Anterior cingulate cortex (tissue), 58 donors: ENCODE measurements around the gene KIF25.
"Not testable (repeated sequence)": the region's sequence is repeated elsewhere in the genome, so short reads cannot be mapped to it uniquely, and the experiment has no call there.

ENCODE experiments used
- DNase-seq, 58 donors: peaks; one replicate each; lab custom pipeline; 2025; lab: John Stamatoyannopoulos, UW

The KIF25 gene

DNA sequence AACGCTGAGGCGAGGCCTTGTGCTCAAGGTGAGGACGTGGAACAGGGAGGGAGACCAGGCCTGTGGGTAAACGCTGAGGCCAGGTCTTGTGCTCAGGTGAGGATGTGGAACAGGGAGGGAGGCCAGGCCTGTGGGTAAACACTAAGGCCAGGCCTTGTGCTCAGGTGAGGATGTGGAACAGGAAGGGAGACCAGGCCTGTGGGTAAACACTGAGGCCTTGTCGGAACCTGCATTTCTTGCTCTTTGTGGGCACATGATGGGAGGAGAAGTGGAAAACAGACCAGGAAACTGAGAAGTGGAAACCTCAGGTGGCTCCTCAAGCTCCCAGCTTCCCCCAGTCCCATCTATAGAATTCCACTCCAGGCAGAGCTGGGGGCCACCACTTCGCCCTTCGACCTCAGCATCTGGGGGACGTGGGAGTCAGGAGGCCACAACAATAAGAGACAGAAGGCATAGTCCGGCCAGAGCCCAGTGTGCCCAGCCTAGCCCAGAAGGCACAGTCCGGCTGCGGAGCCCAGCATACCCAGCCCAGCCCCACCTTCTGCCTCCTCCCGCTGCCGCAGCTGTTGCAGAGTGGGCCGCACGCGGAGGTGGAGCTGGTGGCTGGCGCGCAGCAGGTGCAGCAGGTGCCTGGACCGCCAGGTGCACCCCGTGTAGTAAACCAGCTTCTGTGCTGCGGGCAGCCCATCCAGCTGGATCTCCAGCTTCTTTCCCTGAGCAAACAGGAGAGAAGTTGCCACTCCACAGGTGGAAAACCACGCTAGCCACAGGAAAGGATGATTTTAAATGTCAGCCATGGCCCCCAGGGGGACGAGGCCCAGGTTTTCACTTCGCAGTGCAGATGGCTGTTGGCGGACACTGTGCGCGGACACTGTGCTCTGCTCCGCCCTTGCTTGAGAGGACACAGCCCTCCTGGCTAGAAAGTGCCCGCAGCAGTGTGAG, 64.1 kb downstream of the KIF25 start:
- no peak for DNase-seq

DNA sequence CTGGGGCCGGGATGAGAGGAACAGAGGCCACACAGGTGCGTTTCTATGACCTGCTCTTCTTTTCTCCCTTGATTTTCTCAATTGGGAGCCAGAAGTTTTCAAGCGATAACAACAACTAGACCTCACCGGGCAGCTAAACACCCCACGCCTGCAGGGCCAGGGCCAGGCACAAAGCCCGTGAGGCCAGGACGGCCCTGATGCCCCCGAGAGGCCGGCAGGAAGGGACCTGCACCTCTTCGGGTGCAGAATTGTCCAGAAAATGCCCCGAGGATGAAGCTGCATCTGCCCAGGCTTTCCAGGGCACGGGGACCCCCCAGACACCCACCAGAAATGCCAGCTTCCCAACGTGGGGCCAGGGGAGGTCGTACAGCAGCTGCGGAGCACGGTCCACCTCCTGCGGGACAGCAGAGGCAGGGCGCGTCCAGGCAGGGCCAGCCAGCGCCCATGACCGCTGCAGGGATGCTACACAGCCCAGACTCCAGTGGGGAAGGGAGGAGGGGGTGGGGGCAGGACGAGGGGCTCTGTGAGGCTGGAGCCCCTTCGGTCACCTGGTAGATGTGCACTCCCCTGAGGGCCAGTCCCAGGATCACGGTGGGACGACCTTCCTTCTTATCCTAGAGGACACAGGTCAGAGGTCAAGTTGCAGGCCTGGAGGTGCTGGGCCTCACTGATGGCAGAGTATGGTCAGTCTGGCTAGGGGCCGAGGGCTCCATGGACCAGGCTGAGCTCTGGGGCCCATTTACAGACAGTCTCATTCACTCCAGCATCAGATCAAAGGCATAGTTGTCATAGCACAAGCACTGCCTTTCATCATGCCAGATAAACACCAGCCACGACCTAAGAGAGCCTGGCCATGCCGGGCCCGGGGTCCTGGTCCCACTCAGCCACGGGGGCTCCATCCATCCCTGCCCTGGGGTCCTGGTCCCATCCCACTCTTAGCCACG, 65.1 kb downstream of the KIF25 start:
- no peak for DNase-seq

DNA sequence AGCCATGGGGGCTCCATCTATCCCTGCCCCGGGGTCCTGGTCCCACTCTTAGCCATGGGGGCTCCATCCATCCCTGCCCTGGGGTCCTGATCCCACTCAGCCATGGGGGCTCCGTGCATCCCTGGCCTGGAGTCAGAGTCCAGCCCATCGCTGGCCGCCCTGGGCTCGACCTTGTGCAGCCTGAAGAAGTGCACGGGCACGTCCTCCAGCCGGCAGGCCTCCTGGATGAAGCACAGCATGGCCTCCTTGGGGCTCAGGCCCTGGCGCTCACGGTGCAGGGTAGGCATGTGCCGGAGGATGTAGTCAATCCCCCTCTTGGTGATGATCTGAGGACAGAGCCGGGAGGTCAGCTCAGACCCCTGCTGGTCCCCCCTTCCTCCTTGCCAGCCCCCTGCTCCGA, 66.0 kb downstream of the KIF25 start:
- DNase-seq: no peak

DNA sequence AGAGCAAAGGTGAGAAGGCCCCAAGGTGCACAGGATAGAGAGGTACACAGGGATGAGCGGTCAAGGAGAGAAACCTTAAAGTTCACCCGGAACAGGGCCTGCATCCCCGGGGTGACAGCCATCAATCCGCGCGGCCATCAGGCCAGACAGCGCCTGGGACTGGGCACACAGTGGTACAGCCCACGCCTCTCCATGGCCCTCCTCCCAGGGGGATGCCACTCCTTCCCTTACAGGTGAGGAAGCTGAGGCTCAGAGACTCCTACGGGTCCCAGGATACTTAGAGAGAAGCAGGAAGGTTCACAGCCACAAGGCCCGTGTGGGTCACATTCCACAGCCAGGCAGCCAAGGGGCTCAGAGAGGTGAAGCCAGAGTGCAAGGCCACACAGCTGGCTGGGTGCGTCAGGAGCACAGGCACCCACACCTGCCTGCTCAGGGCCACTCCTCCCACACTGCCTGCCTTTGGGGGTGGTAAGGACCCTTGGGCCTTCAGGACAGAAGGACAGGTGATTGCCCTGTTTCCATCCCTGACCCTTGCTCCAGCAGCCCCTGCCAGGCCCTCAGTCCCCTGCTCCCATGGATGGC, 66.8 kb downstream of the KIF25 start:
- DNase-seq: no peak

DNA sequence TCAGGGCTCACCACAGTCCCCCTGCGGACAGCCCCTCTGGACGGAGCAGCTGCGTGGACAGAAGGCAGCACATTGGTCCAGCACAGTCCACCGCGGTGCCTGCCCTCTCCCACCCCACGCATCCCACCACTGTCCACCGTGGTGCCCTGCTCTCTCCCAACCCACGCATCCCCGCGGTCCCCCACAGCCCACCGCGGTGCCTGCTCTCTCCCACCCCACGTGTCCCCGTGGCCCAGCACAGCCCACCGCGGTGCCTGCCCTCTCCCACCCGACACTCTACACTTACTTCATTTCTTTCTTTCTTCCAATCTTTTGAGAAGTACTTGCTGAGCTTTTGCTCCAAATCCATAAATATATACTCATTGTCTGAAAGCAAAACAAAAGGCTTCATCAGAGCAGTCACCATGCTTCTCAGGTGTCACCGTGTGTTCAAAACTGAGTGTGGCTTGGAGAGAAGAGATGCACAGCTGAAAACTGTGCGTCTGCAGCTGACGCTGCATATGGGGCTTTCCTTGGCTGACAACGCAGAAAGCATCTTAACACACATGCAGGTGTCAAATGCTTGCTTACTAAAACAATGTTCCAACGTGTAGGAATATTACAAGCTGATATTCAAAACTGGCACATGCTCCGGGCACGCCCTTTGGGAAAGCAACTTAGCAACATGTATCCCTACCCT, 69.7 kb downstream of the KIF25 start:
- DNase-seq: no peak

DNA sequence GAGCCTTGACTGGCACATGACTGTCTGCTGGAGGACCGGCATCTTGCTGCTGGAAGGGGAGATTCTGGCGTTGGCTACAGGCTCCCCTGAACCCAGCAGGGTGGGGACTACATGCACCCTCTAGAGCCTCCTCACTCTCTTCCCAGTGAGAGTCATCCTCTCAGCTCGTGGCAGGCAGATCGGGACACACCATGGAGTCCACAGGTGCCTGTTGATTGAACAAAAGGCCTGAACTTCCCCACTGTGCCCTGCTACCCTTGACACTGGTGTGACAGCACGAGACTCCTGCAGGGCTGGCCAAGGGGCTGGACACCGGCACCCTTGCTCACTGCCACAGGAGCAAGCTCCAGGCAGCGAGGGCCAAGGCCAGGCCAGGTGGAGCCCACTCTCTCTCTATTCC, 73.3 kb downstream of the KIF25 start:
- DNase-seq: no peak

DNA sequence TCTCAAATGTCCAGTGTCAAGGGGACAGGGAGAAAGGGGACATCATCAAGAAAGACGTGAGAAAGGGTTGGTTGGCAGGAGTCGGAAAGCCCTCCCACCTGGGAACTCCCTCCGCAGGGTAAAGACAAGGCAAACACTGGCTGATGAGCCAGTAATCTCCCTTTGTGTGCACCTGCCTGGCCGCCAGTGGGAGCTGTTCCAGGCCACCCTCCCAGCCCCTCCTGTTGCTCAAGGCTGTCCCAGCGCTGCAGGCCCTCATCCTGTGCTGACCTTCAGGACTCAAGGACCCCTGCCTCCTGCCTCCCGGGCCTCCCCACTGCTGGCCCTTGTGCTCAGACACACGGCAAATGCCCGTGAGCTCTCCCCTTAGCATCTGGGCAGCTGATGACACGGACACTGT, 74.1 kb downstream of the KIF25 start:
- DNase-seq: no peak

DNA sequence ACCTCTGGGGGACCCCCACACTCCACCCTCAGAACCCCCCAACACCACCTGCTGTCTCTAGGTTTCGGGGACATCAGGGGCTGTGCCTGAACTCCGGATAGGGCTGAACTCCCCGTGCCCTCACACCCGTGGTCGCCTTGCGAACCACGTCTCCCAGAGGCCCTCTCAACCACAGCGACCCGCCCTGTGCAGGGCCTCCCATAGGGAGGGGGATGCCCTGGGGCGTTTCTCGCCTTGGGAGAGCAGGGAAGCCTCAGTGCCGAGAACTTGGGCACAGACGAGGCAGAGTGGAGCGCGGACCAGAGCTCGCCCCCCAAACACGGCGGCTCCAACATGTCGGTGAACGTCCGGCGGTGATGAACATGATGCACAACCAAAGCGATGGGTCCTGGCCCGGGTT, 74.8 kb downstream of the KIF25 start:
- DNase-seq: no peak

DNA sequence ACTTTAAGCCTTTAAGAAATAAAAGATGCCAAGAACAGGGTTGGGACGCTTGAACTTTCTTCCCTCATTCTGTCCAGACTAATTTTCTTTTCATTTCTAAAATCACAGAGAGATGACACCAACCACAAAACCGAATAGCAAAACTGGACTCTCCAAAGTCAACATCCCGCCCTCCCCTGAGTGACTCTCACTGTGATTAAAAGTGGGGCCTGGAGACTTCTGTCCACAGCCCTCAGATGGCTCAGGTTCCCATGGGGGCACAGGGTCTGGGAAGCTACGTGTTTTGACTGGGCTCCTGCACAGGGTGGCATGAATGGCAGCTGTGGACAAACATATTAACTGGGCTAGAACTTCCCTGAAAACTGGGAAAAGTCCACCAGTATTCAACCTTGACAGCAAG, 75.3 kb downstream of the KIF25 start:
- DNase-seq: no peak

DNA sequence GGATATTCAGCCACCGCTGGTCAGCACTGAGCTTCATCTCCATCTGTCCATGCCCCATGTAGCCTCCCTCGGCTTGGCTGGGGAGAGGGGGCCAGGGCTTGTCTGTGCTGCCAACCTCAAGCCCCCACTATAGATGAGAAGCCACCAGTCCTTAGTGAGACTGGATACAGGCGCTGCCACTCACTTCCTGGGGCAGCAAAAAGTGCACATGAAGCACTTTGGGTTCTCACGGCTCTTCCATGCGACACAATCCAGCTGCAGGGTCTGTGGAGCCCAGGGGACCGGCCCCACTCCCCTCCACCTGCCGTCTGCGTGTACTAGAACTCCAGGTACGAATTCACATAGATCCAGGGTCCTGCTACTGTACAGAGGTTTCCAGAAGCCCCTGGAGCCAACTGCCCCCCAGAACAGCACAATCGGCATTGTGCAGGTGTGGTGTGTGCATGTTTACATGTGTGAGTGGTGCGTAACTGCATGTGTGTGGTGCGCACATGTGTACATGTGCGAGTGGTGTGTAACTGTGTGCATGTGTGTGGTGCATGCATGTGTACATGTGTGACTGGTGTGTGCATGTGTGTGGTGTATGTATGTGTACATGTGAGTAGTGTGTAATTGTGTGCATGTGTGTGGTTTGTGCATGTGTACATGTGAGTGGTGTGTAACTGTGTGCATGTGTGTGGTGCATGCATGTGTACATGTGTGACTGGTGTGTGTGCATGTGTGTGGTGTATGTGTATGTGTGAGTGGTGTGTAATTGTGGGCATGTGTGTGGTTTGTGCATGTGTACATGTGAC, 76.7 kb downstream of the KIF25 start:
- no peak for DNase-seq

DNA sequence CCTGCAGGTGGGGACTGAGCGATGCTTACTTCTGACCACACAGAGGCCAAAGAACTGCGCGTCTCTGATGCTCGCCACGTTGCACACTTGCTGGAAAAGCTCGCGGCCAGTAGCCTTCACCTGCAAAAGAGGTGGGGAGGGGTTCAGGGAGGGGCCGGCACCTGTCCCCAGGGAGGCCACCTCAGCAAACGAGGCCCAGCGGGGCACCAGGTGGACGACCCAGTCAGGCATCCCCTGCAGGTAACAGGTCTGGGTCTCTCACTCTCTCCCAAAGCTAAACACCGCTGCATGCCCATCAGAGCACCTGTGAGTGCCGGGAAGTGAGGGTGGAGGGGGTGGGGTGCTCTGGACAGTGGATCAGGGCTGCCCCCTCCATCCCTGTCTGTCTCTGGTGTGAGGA, 77.7 kb downstream of the KIF25 start:
- DNase-seq: no peak

DNA sequence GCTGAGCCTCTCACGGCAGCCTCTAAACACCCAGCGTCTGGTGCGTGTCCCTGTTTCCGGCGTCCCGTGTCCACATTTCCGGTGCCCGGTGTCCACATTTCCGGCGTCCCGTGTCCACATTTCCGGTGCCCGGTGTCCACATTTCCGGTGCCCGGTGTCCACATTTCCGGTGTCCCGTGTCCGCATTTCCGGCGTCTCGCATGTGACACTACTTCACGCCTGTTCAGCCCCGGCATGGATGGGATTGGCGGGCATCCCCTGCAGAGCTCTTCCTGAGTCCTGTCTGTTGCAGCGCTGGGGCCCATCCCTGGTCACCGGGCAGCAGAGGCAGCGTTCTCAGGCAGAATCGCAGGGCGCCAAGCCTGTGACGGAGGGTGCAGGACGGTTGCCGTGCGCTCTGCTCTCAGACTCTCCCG, 78.3 kb downstream of the KIF25 start:
- DNase-seq: no peak

DNA sequence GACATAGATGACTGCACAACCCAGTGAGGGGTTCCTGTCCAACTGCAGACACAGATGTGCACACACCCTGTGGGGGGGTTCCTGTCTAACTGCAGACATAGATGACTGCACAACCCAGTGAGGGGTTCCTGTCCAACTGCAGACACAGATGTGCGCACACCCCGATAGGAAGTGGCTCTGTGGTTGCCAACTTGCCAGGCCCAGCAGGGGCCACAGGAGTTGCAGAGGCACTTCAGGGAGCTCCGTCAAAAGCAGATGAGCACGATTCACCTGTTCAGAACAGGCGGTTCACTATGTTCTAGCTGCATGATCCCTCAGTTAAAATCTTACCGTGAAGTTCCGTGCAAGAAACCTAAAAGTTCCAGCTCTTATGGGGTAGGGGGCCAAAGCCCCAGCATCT, 79.9 kb downstream of the KIF25 start:
- DNase-seq: not testable (repeated sequence)

DNA sequence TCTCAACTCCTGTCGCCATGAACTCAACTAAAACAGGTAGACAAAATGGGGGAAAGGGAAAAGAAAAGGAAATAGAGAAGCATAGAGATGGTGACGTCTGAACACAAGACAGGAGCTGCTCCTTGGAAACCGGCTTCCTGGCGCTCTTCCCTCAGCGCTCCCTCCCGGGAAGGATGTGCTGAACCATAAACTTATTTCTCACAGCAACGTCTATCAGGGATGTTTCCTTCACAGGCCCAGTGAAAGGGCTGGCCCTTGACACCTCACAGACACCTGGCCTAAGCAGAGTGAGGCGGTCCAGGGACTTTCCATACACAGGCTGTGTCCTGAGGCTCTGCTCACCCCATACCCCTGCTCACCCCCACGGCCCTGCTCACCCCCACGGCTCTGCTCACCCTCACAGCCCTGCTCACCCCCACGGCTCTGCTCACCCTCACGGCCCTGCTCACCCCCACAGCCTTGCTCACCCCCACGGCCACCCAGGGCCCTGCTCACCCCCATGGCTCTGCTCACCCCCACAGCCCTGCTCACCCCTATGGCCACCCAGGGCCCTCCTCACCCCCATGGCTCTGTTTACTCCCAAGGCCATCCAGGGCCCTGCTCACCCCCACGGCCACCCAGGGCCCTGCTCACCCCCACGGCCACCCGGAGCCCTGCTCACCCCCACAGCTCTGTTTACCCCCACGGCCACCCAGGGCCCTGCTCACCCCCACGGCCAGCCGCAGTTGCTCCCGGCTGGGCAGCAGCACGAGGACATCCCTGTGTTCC, 80.9 kb downstream of the KIF25 start:
- DNase-seq: peak in 2 of 58 donors; percentile 4 to 9

DNA sequence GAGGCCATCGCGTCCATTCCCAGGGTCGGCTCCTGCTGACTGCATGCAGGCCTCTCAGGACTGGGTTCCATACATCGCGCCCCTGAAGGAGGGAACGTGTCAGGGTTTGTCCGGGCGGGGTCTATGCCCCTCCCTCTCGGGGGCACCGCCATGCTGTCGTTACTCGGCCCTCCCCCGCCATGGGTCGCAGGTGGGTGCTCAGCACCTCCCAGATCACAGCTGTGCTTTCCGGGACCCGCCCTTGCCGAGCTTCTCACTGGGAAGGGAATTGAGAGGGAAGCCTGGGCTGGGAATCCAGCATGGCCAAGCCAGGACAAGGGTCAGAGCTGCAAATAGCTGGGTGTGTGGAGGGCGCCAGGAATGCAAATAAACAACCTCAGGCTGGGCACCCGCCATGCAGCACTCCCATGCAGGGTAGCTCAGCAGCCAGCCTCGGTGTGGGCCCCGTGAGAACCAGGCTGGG, 81.5 kb downstream of the KIF25 start, which contains the start of gene FRMD1:
FRMD1 (minus strand) TSS at position 270 of the 463 bp plus-strand sequence; CDS start at position 152, 118 bp downstream.
- DNase-seq: no peak

DNA sequence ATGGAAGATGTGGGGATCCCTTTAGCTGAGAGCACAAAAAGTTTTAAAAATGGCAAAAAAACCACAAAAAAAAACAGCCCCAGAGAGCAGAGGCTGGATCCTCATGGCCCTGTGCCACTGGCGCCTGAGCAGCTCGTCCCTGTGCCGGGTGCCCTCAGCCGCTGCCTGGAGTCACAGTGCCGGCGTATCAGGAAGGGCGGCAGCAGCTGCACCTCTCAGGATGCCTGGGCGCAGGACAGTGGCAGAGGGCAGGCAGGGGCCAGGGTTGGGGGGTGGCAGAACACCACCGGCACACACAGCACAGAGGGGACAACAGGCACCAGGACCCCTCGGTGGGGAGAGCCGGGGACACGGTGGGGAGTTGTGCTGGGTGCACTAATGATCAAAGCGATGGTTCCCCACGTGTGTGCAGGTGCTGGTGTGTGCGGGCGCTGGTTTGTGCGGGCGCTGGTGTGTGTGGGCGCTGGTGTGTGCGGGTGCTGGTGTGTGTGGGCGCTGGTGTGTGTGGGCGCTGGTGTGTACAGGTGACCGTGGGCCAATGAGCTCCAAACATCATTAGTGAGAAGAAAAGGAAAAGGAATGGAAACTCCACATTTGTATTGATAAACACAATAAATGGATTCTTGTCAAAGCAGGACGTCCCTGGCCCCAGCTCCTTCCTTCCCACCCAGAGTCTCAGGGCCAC, 83.1 kb downstream of the KIF25 start:
- no peak for DNase-seq

DNA sequence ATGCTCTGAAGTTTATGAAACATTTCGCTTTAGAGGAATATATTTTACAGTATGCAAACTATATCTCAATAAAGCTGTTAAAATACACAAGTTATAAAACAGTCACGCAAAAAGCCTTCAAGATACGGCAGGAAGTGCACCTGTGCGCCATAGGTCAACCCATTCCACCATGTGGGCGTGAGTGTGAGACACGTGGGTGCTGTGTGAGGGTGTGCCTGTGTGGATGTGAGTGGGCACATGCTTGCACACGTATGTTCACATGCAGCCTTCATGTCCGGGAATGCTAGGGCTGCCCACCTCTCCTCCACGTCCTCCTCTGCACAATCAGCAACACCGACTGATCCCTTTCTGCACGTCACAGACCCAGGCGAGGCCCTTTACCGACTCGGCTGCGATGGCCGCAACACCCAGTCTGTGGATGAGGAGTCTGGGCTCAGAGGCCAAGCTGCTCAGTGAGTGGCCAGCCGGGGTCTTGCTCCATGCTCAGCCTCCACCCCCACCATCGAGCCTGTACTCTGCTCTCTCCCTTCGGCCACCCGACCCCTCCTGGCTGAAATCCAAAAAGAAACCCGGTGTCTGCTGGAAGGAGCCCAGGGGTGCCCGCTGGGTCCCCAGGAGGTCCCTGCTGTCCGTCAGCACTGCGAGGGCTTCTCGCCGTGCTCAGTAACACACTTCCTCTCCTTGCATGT, 84.5 kb downstream of the KIF25 start:
- DNase-seq: no peak
